Erythroblast (primary cell): ENCODE results near the gene NEDD1.

Source experiments
- GATA1 ChIP-seq: IDR thresholded peaks from 2 replicates; pipeline ENCODE4 v1.6.1; 2011; ENCODE audit warnings: low read depth, mild to moderate bottlenecking, control low read depth, low read length, moderate library complexity
- POLR2A ChIP-seq: IDR thresholded peaks from 2 replicates; pipeline ENCODE4 v1.6.1; 2011; ENCODE audit warnings: mild to moderate bottlenecking, low read length

GRCh38 chr12:96886998-96887677 lies 19.9 kb upstream of the NEDD1 start:
- TF ChIP-seq POLR2A: no peak
- TF ChIP-seq GATA1: no peak
